ENCODE results near the gene MSRB1. TPM values are rescaled to one million over a fixed set of nuclear protein-coding genes. Genes with fewer than 3 reads are reported as not detected.

The MSRB1 gene
- total and polyA plus RNA-seq, 9 of the 15 experiments (the other 6 are each of a cell fraction or from before 2014, with no cell fraction given): 5.4 to 33.7 (median 25.7) TPM

GRCh38 chr16:1991948-1992703 lies 49.1 kb upstream of the MSRB1 start (continued):
- TF ChIP-seq E2F4 (CRISPR knock-in tag; IDR thresholded peaks at IDR 0.05; ENCODE audit: low read depth): 0 out of 2 replicates have a peak, but pooled peaks have one; percentile 41
- TF ChIP-seq GTF2E2 (tag; IDR thresholded peaks at IDR 0.05): no peak
- peak; percentile 20 for TF ChIP-seq RBBP5 (IDR thresholded peaks at IDR 0.05; ENCODE audit: borderline replicate concordance, insufficient read depth, low read length, poor library complexity, severe bottlenecking)
- TF ChIP-seq EHMT2 (IDR thresholded peaks at IDR 0.05): no peak
- TF ChIP-seq ZNF655 (CRISPR knock-in tag; IDR thresholded peaks at IDR 0.05): no peak
- no peak for TF ChIP-seq ZNF609 (CRISPR knock-in tag; IDR thresholded peaks at IDR 0.05; ENCODE audit: borderline replicate concordance)
- no peak for TF ChIP-seq ATF4 (CRISPR knock-in tag; IDR thresholded peaks at IDR 0.05)
- peak; percentile 91 for TF ChIP-seq ZFX (CRISPR knock-in tag; IDR thresholded peaks at IDR 0.05)
- peak; percentile 76; the same call in 1 of the 2 replicates for TF ChIP-seq ZNF224 (CRISPR knock-in tag; IDR thresholded peaks at IDR 0.05)
- peak; percentile 88 for TF ChIP-seq CXXC5 (CRISPR knock-in tag; IDR thresholded peaks at IDR 0.05)
- no peak for TF ChIP-seq RFX1 (IDR thresholded peaks at IDR 0.05)
- TF ChIP-seq ZBTB34 (CRISPR knock-in tag; IDR thresholded peaks at IDR 0.05): no peak
- TF ChIP-seq RCOR1 (IDR thresholded peaks at IDR 0.05; ENCODE audit: borderline replicate concordance in 1 of 2, low read depth in 2 of 2, low read length in 2 of 2): no peak
- no peak for TF ChIP-seq ATF2 (CRISPR knock-in tag; IDR thresholded peaks at IDR 0.05)
- 0 out of 2 replicates have a peak, but pooled peaks have one; percentile 23 for TF ChIP-seq HCFC1 (IDR thresholded peaks at IDR 0.05; ENCODE audit: low read depth, low read length)
